CD4-positive, alpha-beta T cell treated with Interleukin-15 for 1 hour (primary cell): ENCODE data around the gene UBAP2L.
"Not testable (repeated sequence)": the region's sequence is repeated elsewhere in the genome, so short reads cannot be mapped to it uniquely, and the experiment has no call there.

Experiments used
- DNase-seq: peaks from one replicate; pipeline ENCODE4 v3.0.0-alpha.2; 2020

UBAP2L gene

GRCh38 chr1:154312229-154313065 is 91.7 kb downstream of the UBAP2L start:
- DNase-seq, result not testable (repeated sequence)

- no peak for DNase-seq
Observed at GRCh38 chr1:154313066-154313356, 92.3 kb downstream of the UBAP2L start.

GRCh38 chr1:154314226-154314625 is 93.5 kb downstream of the UBAP2L start:
- DNase-seq, result not testable (repeated sequence)

GRCh38 chr1:154316704-154317103 is 95.9 kb downstream of the UBAP2L start:
- DNase-seq, result no peak

- DNase-seq, result no peak
Observed at GRCh38 chr1:154318386-154318785, 97.6 kb downstream of the UBAP2L start.
